Astrocyte of the cerebellum (primary cell): Measurements from ENCODE around the gene GRB10.

Source experiments
- DNase-seq: peaks from one replicate; pipeline ENCODE4 v3.0.0-alpha.2; 2011; ENCODE audit warnings: low read depth
- H3K4me3 ChIP-seq: 2 replicates; pipeline ENCODE4 v1.5.1; 2011; ENCODE audit warnings: mild to moderate bottlenecking, low read depth, low read length, moderate library complexity
- CTCF ChIP-seq: IDR thresholded peaks from 2 replicates; pipeline ENCODE4 v1.5.1; 2012; ENCODE audit warnings: low read length, low read depth, moderate library complexity, mild to moderate bottlenecking; ENCODE audit errors: missing control alignments
- in situ Hi-C: cut with HindIII; loops from 2 replicates; pipeline ENCODE4 v1.10.0; 2017; ENCODE audit warnings: low sequenced_read_pairs

GRB10 gene

GRCh38 chr7:50652400-50653125, 130.1 kb downstream of the GRB10 start:
- no peak for TF ChIP-seq CTCF
- DNase-seq: no peak
- H3K4me3 ChIP-seq: no peak overlapping the region
- in situ Hi-C loops: no loop called here

- in situ Hi-C loops: no loop called here
- no peak for DNase-seq
- no peak overlapping the region for H3K4me3 ChIP-seq
- TF ChIP-seq CTCF: no peak
Measured at GRCh38 chr7:50651271-50651989, 131.3 kb downstream of the GRB10 start.

GRCh38 chr7:50650057-50650664, 132.5 kb downstream of the GRB10 start:
- no peak for DNase-seq
- no peak overlapping the region for H3K4me3 ChIP-seq
- TF ChIP-seq CTCF: no peak
- in situ Hi-C loops: no loop called here

GRCh38 chr7:50649259-50649885, 133.3 kb downstream of the GRB10 start:
- H3K4me3 ChIP-seq: no peak overlapping the region
- in situ Hi-C loops: no loop called here
- TF ChIP-seq CTCF: no peak
- no peak for DNase-seq

- in situ Hi-C loops: no loop called here
- no peak for DNase-seq
- TF ChIP-seq CTCF: no peak
- no peak overlapping the region for H3K4me3 ChIP-seq
Measured at GRCh38 chr7:50648570-50649169, 134.0 kb downstream of the GRB10 start.

GRCh38 chr7:50648076-50648475, 134.6 kb downstream of the GRB10 start:
- in situ Hi-C loops: no loop called here
- DNase-seq: no peak
- H3K4me3 ChIP-seq: no peak overlapping the region
- no peak for TF ChIP-seq CTCF
